BE2C (cell line): ENCODE data around the gene PRPF6.
"Not testable (repeated sequence)": the region's sequence is repeated elsewhere in the genome, so short reads cannot be mapped to it uniquely, and the experiment has no call there.

Source experiments
- DNase-seq: peaks from one replicate; pipeline ENCODE4 v3.0.0-alpha.2; 2020
- H3K27me3 ChIP-seq: fragments of 250-450 bp; sonication (Bioruptor Pico); 2 replicates; pipeline ENCODE4 v1.5.1; 2020; ENCODE audit warnings: mild to moderate bottlenecking
- H3K36me3 ChIP-seq: fragments of 250-450 bp; sonication (Bioruptor Pico); 2 replicates; pipeline ENCODE4 v1.5.1; 2020; ENCODE audit warnings: mild to moderate bottlenecking
- H3K4me1 ChIP-seq: fragments of 250-450 bp; sonication (Bioruptor Pico); 2 replicates; pipeline ENCODE4 v1.5.1; 2020
- H3K4me3 ChIP-seq: 2 replicates; pipeline ENCODE4 v1.5.1; 2011; ENCODE audit warnings: low read depth, low read length
- H3K9me3 ChIP-seq: fragments of 250-450 bp; sonication (Bioruptor Pico); 2 replicates; pipeline ENCODE4 v1.5.1; 2020
- TF ChIP-seq, protein P1 (sequence below): IDR thresholded peaks from 2 replicates; pipeline ENCODE4 v1.5.1; 2012; ENCODE audit warnings: mild to moderate bottlenecking, low read depth, low read length

PRPF6 gene

DNA sequence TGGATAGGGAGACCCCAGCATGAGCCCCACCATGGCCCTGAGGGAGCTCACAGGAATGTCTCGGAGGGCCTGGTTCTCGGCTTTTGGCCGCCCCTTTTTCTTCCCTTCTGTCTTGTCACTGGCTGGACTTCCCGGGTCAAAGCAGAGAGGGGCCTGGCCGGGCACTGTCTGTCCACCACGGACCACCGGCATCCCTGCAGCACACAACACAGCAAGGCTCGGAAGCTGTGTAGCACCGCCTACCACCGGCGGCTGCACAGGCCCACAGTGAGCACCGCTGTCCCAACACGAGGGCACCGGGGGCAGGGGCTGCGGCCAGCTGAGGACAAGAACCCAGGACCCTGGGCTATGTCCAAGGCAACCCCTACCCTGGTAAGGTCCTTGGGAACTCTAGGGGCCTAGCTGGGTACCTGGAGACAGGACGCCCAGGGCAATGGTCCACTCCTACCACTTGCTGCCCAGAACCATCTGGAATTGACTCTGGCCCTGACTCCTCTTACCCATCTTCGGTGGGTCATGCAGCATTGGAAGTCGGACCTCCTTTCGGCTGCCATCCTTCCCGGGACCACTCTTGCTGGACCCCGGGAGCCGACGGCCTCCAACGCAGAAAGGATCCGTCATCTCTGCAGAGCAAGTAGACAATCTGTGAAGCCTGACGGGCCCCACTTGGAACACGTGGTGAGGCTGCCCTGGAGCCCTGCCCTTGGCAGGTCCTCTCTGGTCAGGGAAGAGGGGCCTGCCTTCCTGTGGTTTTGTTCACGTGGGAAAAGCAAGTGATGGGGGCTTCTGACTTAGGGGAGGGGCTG is 13.4 kb upstream of the PRPF6 start:
- H3K27me3 ChIP-seq, result no peaks in the 10 kb centered on the region
- no peaks in the 10 kb centered on the region for H3K9me3 ChIP-seq
- TF ChIP-seq, protein P1, sequence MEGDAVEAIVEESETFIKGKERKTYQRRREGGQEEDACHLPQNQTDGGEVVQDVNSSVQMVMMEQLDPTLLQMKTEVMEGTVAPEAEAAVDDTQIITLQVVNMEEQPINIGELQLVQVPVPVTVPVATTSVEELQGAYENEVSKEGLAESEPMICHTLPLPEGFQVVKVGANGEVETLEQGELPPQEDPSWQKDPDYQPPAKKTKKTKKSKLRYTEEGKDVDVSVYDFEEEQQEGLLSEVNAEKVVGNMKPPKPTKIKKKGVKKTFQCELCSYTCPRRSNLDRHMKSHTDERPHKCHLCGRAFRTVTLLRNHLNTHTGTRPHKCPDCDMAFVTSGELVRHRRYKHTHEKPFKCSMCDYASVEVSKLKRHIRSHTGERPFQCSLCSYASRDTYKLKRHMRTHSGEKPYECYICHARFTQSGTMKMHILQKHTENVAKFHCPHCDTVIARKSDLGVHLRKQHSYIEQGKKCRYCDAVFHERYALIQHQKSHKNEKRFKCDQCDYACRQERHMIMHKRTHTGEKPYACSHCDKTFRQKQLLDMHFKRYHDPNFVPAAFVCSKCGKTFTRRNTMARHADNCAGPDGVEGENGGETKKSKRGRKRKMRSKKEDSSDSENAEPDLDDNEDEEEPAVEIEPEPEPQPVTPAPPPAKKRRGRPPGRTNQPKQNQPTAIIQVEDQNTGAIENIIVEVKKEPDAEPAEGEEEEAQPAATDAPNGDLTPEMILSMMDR, result no peak
- H3K36me3 ChIP-seq, result peaks cover 33% of the 10 kb centered on the region
- H3K4me1 ChIP-seq, result no peaks in the 10 kb centered on the region
- no peak for DNase-seq
- no peak overlapping the region for H3K4me3 ChIP-seq

DNA sequence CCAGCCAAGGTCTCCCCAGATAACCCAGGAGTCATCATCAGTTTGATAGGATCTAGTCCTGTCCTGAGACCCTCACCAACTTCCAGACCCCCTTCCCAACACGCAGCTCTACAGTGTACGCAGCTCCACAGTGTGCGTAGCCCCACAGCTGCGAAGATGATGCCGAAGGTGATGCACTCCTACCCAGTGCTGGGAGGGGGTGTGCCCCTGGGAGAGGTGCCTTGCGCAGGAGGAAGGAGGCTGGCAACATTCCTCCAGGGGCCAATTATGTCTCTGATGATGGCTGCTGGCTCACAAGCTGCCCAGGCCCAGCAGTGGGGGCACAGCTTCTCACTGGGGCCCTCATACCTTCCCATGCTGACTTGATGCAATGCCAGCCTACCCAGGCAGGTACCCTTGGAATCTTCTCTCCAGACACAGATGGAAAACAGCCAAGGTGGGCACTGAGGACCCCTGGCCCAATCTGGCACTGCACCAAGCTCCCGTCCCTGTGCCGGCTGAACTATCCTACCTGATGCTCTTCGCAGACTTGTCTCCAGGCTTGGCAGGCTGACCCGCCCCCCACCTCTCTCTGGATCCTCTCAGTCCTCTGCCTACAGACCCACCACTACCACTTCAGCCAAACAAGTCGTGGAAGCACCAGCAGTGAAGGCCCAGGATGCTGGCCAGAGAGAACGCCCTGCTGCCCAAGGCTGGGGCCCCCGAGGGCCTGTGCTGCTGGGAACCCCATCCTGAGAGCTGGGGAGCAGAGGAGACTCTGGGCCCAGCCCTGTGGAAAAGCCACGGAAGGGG is 12.6 kb upstream of the PRPF6 start:
- no peaks in the 10 kb centered on the region for H3K9me3 ChIP-seq
- no peaks in the 10 kb centered on the region for H3K4me1 ChIP-seq
- peaks cover 26% of the 10 kb centered on the region for H3K36me3 ChIP-seq
- TF ChIP-seq, protein P1, result no peak
- no peak for DNase-seq
- H3K4me3 ChIP-seq, result peak overlapping the region; percentile 74
- H3K27me3 ChIP-seq, result no peaks in the 10 kb centered on the region

DNA sequence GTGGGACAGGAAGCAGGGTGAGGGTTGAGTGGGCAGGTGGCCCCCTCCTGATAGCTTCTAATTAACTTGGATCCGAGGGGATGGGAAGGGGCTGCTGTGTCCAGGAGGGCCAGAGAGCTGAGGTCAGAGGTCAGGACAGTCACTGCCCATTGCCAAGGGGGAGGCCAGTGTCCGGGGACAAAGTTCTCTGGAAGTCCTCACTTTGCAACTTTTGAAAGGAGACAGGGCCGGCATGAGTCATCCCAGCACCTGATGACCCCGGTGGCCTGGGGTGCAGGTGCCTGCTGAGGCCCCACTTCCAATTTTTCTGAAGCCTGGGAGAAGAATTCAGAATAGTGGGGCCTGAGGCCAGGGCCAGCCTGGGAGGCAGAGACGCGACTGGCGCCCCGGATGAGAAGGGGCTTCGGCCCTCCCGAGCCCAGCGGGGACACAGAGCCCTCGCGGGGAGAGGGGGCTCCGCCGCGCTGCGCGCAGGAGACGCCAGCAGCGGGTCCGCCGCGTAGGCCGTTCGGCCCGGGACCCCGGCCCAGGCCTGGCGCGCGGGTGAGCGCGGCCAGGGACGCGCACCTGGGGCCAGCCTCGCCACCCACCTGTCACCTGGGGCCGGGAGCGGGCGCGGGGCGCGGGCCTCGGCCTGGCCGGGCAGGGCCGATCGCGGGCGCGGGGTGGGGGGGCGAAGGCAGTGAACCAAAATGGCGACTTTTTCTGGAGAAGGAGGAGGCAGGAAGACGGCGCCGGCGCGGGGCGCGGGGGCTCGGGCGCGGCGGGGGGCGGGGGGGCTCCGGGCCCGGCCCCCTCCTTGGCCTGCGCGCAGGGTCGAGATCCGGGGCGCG is 11.8 kb upstream of the PRPF6 start:
- Histone ChIP-seq H3K9me3 (no peaks in the 10 kb centered on the region), H3K4me1 (no peaks in the 10 kb centered on the region), H3K27me3 (no peaks in the 10 kb centered on the region), H3K36me3 (peaks cover 18% of the 10 kb centered on the region), H3K4me3 (peak overlapping the region; percentile 74)
- TF ChIP-seq, protein P1, result no peak
- DNase-seq, result peak; percentile 25

DNA sequence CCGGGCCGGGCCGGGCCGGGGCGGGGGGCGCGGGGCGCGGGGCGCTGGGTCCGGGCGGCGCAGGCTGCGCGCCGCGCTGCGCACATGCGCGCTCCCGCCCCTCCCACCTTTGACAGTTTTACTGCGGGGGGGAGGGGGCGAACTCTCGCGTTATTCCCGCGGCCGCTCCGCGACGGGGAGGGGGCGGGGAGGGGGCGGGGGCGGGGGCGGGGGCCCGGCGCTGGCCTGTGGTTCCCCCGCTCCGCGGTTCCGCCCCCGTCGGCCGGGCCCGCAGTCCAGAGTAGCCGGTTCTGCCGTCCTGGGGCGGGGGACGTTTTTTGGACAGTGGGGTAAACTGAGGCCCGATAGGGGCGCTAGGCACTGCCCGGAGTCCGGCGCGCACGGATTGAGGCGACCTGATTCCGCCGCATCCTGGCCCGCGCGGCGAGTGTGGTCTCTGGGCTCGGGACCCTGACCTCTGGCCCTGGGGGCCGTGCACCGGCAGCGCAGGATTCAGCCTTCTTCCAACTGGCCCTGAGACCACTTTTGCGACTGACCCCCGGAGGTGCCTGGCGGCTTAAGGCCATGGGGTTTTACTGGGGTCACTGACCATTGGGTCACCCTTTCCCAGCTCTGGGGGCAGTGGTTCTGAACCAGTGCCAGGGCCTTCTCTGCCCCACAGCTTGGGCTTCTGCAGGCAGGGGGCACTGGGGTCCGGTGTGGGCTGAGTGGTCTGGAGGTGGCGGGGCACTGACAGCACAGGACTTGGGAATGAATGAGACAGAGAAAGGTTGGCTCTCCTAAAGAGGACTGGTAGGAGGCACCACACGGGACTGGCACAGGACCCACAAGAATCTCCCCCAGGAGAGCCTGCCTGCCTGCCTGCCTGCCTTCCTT is 10.9 kb upstream of the PRPF6 start, which contains the start of gene ZNF512B:
ZNF512B (minus strand) TSS at position 93 of the 876 bp plus-strand sequence. CDS start 1,980 bp downstream, outside the sequence.
- no peaks in the 10 kb centered on the region for H3K4me1 ChIP-seq
- peaks cover 13% of the 10 kb centered on the region for H3K36me3 ChIP-seq
- no peaks in the 10 kb centered on the region for H3K9me3 ChIP-seq
- H3K27me3 ChIP-seq, result no peaks in the 10 kb centered on the region
- H3K4me3 ChIP-seq, result peak within 1 kb of the TSS; percentile 74
- TF ChIP-seq, protein P1, result no peak
- peak; percentile 87 for DNase-seq

DNA sequence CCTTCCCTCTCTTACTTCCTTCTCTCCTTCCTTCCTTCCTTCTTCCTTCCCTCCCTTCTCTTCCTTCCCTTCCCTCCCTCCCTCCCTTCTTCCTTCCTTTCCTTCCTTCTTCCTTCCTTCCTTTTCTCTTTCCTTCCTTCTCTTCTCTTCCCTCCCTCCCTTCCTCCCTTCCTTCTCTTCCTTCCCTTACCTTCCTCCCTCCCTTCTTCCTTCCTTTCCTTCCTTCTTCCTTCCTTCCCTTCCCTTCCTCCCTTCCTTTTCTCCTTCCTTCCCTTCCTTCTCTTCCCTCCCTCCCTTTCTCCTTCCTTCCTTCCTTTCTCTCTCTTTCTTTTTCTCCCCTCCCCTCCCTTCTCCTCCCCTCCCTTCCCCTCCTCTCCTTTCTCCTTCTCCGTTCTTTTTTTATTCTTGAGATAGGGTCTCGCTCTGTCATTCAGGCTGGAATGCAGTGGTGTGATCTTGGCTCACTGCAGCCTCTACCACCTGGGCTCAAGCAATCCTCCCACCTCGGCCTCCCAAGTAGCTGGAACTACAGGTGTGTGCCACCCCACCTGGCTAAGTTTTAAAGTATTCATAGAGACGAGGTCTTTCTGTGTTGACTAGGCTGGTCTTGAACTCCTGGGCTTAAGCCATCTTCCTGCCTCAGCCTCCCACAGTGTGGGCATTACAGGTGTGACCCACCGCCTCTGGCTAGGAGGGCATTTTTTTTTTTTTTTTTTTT is 10.1 kb upstream of the PRPF6 start:
- Histone ChIP-seq H3K4me1 (no peaks in the 10 kb centered on the region), H3K4me3 (no peak overlapping the region), H3K36me3 (peaks cover 13% of the 10 kb centered on the region), H3K27me3 (no peaks in the 10 kb centered on the region), H3K9me3 (no peaks in the 10 kb centered on the region)
- no peak for DNase-seq
- TF ChIP-seq, protein P1, result no peak

DNA sequence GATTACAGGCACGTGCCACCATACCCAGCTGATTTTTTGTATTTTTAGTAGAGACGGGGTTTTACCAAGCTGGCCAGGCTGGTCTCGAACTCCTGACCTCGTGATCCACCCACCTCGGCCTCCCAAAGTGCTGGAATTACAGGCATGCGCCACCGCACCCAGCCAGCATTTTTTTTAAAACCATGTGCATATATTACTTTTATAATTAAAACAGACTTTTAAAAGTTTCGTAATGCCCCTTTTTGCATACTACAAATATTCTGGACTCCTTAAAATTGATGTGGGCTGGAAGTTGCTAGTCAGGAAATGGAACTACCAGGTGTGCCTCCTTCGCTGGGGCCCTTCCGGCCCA is 9.0 kb upstream of the PRPF6 start:
- H3K36me3 ChIP-seq, H3K4me1 ChIP-seq, H3K4me3 ChIP-seq, H3K9me3 ChIP-seq, DNase-seq, H3K27me3 ChIP-seq: not testable (repeated sequence)
